Activated CD4-positive, CD25-positive, alpha-beta regulatory T cell treated with anti-CD3 and anti-CD28 coated beads, Interleukin-2, amount 50 U/mL, for 16 hours (primary cell): ENCODE data around the gene RELN.
"Not testable (repeated sequence)": the region's sequence is repeated elsewhere in the genome, so short reads cannot be mapped to it uniquely, and the experiment has no call there.

Experiments
- DNase-seq: peaks from one replicate; pipeline ENCODE4 v3.0.0-alpha.2; 2020; ENCODE audit warnings: low read depth, low spot score

RELN gene

DNA sequence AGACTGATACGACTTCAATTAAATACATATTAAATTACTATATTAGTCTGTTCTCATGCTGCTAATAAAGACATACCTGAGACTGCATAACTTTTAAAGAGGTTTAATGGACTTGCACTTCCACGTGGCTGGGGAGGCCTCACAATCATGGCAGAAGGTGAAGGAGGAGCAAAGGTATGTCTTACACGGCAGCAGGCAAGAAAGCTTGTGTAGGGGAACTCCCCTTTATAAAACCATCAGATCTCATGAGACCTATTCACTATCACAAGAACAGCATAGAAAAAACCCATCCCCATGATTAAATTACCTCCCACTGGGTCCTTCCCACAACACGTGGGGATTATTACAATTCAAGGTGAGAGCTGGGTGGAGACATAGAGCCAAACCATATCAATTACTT lies 92.6 kb downstream of the RELN start:
- not testable (repeated sequence) for DNase-seq

- no peak for DNase-seq
Observed at GRCh38 chr7:103894656-103895596, 94.5 kb downstream of the RELN start.

GRCh38 chr7:103893350-103893749 lies 96.1 kb downstream of the RELN start:
- DNase-seq: no peak

- DNase-seq: no peak
Observed at GRCh38 chr7:103889451-103889850, 100.0 kb downstream of the RELN start.

- no peak for DNase-seq
Observed at GRCh38 chr7:103888603-103889153, 100.8 kb downstream of the RELN start.

GRCh38 chr7:103887853-103888602 lies 101.4 kb downstream of the RELN start:
- DNase-seq: no peak

DNA sequence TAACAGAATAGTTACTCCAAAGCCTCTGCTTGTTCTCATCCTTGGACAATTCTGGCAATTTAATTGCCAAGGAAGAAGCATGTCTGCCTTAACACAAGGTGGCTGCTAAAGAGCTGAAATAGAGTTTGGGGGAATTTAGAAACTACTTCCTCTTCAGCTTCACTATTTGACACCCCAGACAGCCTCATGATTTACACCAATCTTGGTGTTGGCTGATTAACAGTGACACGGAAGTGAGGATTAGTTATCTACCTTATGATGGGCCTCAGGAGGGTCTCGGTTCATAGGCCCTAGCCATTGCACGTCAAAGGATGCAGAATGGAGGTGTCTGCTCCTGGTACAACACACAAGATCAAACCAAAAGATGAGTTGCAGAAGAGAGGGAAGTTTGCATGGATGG lies 102.4 kb downstream of the RELN start:
- DNase-seq: no peak

GRCh38 chr7:103879928-103880600 lies 109.4 kb downstream of the RELN start:
- no peak for DNase-seq

DNA sequence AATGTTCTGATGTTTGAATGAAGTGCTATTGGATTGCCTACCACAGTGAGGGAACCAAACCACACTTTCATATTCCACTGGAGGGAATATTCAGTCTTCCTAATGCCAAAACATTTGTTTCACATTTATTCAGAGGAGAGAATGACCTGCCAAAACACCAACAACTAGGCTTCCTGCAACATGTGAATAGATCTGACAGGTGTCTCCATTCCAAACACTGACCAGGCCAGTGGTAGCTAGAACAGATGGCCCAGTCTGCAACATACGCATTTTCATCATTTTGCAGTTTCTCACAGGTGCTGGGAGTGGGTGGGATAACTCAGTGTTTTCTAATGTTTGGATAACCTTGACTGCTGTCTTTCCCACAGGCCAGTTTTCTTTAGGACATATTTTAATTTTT lies 110.0 kb downstream of the RELN start:
- DNase-seq: no peak

- no peak for DNase-seq
Observed at GRCh38 chr7:103877565-103877964, 111.9 kb downstream of the RELN start.

GRCh38 chr7:103875718-103876117 lies 113.7 kb downstream of the RELN start:
- DNase-seq: no peak

DNA sequence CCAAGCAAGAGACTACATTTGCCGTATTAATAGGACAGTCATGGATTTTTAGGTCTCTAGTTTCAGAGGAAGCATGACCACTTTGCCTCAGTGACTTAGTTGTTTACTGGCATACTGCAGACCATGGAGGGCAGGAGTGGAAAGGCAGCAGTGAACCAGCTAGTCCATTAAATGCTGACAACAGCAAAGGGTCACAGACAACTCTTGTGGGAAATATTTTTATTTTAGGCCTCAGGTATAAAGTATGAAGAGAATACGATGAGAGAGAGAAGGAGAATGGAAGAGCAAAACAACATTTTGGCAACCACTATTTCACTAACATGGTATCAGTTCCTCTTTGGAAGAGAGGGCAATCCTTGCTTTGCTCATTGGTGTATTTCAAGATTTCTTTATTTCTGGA lies 118.0 kb downstream of the RELN start:
- DNase-seq: no peak

GRCh38 chr7:103870664-103871063 lies 118.8 kb downstream of the RELN start:
- DNase-seq: no peak

DNA sequence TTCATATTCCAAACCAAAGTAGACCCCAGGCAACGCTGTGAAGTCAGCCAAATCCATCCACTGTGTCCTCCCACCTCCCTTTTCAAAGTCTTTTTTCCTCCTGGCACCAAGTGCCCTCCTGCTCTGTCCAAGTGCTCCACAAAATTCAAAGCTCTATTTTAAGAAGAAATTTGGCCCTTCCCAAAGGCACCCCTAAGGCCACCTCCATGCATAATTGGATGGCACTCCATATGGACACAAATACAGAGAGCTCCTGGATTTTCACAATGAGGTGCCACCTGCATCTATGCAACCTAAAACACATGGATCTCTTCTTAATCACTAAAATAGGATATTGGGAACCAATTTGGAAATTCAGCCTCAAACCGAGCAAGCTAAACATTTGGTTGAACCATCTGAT lies 121.6 kb downstream of the RELN start:
- no peak for DNase-seq

DNA sequence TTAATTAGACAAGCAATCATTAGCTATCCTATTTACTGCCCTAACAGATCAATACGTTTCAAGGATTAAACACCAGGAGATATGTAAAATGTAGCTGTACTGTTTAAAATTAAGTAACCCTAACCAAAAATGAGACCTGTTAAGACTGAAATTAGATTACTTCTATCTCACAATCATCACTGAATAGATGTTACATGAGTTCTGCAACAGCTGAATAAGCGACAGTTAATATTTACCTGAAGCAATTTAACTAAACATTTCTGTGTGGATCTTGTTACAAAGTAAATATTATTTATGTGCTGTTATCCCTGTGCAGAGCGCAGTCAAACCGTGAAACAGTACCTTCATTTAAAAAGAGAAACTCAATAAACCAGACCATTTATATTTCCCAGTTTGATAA lies 122.5 kb downstream of the RELN start:
- DNase-seq: no peak

- DNase-seq: no peak
Observed at GRCh38 chr7:103865442-103865841, 124.0 kb downstream of the RELN start.

DNA sequence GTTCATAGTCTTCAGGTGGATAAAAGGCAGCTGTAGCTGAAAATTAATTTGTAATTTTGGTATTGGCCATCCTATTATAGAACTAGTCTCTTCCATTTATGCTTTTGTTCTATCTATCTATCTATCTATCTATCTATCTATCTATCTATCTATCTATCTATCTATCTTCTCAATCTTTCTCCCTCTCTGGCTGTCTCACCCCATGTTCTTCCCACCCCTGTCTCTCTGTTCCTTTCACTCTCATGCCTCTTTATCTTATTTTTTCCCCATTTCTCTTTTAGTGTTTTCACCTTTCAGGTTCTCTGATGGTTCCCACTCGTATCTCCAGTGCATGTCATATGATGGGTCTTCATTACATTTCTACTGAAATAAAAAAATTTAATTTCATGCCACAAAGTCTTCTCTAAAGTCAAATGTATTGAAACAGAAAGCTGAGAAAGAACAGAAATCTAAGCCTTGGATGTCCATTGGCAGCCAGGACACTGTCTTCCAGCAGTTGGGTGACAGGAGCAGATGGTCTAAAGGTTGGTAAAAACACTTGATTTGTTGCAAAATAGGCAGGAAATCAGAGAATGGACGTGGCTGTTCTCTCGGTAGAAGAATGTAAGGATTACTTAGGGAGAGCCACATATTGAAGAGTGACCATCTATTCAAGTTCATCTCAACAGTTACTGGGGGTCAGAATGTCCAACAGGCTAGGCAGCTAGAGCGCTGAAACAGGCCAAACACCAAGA lies 127.0 kb downstream of the RELN start:
- DNase-seq: no peak

DNA sequence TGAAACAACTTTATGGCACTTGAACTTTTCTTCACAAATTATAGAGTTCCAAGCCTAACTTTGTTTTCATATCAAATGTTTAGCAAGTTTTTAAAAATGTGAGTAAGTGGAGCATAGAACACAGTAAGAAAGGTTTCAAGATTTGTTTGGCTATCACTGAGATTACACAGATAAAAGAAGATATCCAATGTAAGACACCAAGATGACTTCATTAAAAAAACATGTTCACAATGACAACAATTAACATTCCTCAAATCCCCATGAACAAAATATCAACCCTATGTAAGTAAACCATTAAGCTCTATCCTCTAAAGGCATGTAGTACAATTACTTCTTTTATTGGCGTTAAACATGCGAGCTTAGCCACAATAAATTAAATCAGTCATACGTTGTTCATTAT lies 129.7 kb downstream of the RELN start:
- no peak for DNase-seq

- DNase-seq: no peak
Observed at GRCh38 chr7:103857435-103857834, 132.0 kb downstream of the RELN start.

GRCh38 chr7:103856929-103857328 lies 132.5 kb downstream of the RELN start:
- no peak for DNase-seq

DNA sequence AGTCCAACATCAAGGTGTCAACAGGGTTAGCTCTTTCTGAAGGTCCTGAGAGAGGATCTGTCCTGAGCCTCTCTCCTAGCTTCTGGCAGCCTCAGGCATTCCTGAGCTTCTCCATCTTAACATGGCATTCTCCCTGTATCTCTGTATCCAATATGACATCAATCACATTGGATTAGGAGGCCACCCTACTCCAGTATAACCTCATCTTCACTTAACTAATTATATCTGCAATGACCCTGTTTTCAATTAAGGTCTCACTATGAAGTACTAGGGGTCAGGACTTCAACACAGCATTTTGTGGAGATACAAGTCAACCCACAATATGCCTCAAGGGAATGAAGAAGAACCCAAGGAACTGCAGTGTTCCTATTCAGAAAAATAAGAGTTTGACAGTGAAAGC lies 133.8 kb downstream of the RELN start:
- DNase-seq: no peak
